Adrenal gland (tissue), 12 donors: ENCODE measurements around the gene CCDC85C. TPM values are rescaled to one million over a fixed set of nuclear protein-coding genes. Genes with fewer than 3 reads are reported as not detected.

Source experiments
- DNase-seq, 7 donors: peaks; one replicate each; pipeline ENCODE4 v3.0.0-alpha.2; 2019 to 2020
- H3K27ac ChIP-seq, 5 donors: fragments of 200-600 bp; sonication (generic) in 4 of 5; 1 replicate in 3 of 5; 2 replicates in 2 of 5; pipeline versions ENCODE4 v1.5.1 to v1.8.0; 2016 to 2020; ENCODE audit warnings: mild to moderate bottlenecking in 1 of 5
- H3K27me3 ChIP-seq: fragments of 200-600 bp; 2 replicates; pipeline ENCODE4 v1.8.0; 2021
- H3K36me3 ChIP-seq, 2 donors: fragments of 200-600 bp; replicated peaks in 1 of 2; 1 replicate in 1 of 2; 2 replicates in 1 of 2; pipeline versions ENCODE4 v1.5.1 to v1.8.0; 2018 to 2022
- H3K4me1 ChIP-seq, 2 donors: fragments of 200-600 bp; replicated peaks in 1 of 2; 1 replicate in 1 of 2; 2 replicates in 1 of 2; pipeline versions ENCODE4 v1.5.1 to v1.8.0; 2018 to 2021
- H3K4me3 ChIP-seq, 4 donors: fragments of 200-600 bp; sonication (generic) in 3 of 4; one replicate each; pipeline ENCODE4 v1.5.1; 2016 to 2018
- H3K9me3 ChIP-seq, 3 donors: fragments of 200-600 bp; sonication (generic) in 1 of 3; replicated peaks in 1 of 3; 1 replicate in 2 of 3; 2 replicates in 1 of 3; pipeline versions ENCODE4 v1.5.1 to v1.8.0; 2016 to 2021
- CTCF ChIP-seq, 6 experiments: fragments of 450-650 bp in 4 of 6; fragments of 200-600 bp in 2 of 6; sonication (generic) in 1 of 6; IDR thresholded peaks; 1 replicate in 5 of 6; 2 replicates in 1 of 6; pipeline versions ENCODE4 v1.5.1 to v1.8.0; 2016 to 2021; ENCODE audit warnings: antibody characterized with exemption in 6 of 6, mild to moderate bottlenecking in 2 of 6, moderate library complexity in 1 of 6
- POLR2A ChIP-seq, 2 donors: fragments of 450-650 bp; IDR thresholded peaks; one replicate each; pipeline ENCODE4 v1.6.1; 2017; ENCODE audit warnings: antibody characterized with exemption in 2 of 2, mild to moderate bottlenecking in 2 of 2, moderate library complexity in 1 of 2
- WGBS, 4 donors: extraction: QIAGEN DNeasy Blood & Tissue Kit in 2 of 4; methylation state at CpG; one replicate each; pipeline versions ENCODE4 v1.1.5 to v1.1.7; 2013 to 2017; 5-methylcytosine and 5-hydroxymethylcytosine counted together
- intact Hi-C, 2 donors: fragments of 100-400 bp; cut with DNase I; formaldehyde crosslinking; loops; one replicate each; pipeline versions ENCODE4 v1.14.1 to v1.15.0; 2022 to 2023
- polyA plus RNA-seq, 3 donors: library from polyadenylated mRNA; stranded (reverse); fragments of 200-250 nt in 2 of 3; fragments of 350-450 nt in 1 of 3; fragmentation: Illumina TruSeq in 1 of 3; extraction: RNeasy Lipid Tissue Mini Kit (QIAGEN cat#74804) in 1 of 3; gene quantifications; one replicate each; pipeline ENCODE4 v1.2.3, GENCODE V29; 2013 to 2014
- total RNA-seq, 9 donors: library from RNA; depleted of rRNA in 4 of 9; stranded (reverse); fragments of >200 nt in 4 of 9; fragments of 120-200 nt in 1 of 9; fragmentation: NEBNext Ultra II Directional in 1 of 9; extraction: Animal tissue kit (Norgen Biotek cat#: 25700) in 1 of 9; gene quantifications; one replicate each; pipeline versions ENCODE4 v1.1.0 to v1.2.4, GENCODE V29; 2013 to 2023
- donor health status: healthy with polysubstance abuse.
- donor health status: Bipolar disorder and iron deficiency.
- donor health status: DM: yes; HTN: yes; CAD: no.
- donor health status: DM: no; HTN: no; CAD: no.
- donor health status: DM: no; HTN: no; CAD: no.
- donor health status: DM: yes; HTN: yes; CAD: no.

Gene CCDC85C
- total and polyA plus RNA-seq, 12 donors, result 4.2 to 59.0 (median 37.9) TPM

GRCh38 chr14:99481745-99482099 lies 122.3 kb downstream of the CCDC85C start:
- intact Hi-C loops, result no loop called here

GRCh38 chr14:99480917-99481744 lies 122.9 kb downstream of the CCDC85C start, which contains the start of gene CCNK:
Gene CCNK, plus strand, starts transcription at chr14:99481409. Its CDS starts 11,269 bp downstream, at chr14:99492678.
- WGBS, 4 donors, result 0 to 4% (median 0%) methylated on average over 5 to 82 of the region's 82 CpGs
- TF ChIP-seq POLR2A (IDR thresholded peaks at IDR 0.05) (peak; percentile 87 to 95), CTCF (IDR thresholded peaks at IDR 0.05) (no peak)
- DNase-seq, result peak; percentile 100
- intact Hi-C loops, result no loop called here
- Histone ChIP-seq H3K27ac (peak within 1 kb of the TSS; percentile 23 to 98 (median 89)), H3K4me1 (peaks cover 22 to 57% of the 10 kb centered on the region in 2 donors), H3K27me3 (no peaks in the 10 kb centered on the region), H3K9me3 (no peaks in the 10 kb centered on the region), H3K4me3 (peak within 1 kb of the TSS; percentile 44 to 91 (median 70)), H3K36me3 (no peaks in the 10 kb centered on the region)

More at GRCh38 chr14:99481745-99482099, 122.3 kb downstream of the CCDC85C start:
- Histone ChIP-seq H3K4me1 (peaks cover 22 to 52% of the 10 kb centered on the region in 2 donors), H3K9me3 (no peaks in the 10 kb centered on the region), H3K27ac (peak overlapping the region; percentile 23 to 98 (median 86)), H3K4me3 (peak overlapping the region; percentile 24 to 85 (median 49)), H3K36me3 (no peaks in the 10 kb centered on the region), H3K27me3 (no peaks in the 10 kb centered on the region)
- 0 to 1% (median 0%) methylated on average over 10 to 17 of the region's 17 CpGs for WGBS, 4 donors
- TF ChIP-seq CTCF (IDR thresholded peaks at IDR 0.05) (peak in 1 of 6 experiments; percentile 10), POLR2A (IDR thresholded peaks at IDR 0.05) (no peak)
- DNase-seq, result peak in 1 of 7 donors; percentile 10

GRCh38 chr14:99479906-99480869 lies 123.8 kb downstream of the CCDC85C start, which contains the start of gene SETD3:
Gene SETD3, minus strand, starts transcription at chr14:99480859. Its CDS starts 15,054 bp downstream, at chr14:99465805.
- Histone ChIP-seq H3K36me3 (no peaks in the 10 kb centered on the region), H3K27me3 (no peaks in the 10 kb centered on the region), H3K9me3 (no peaks in the 10 kb centered on the region), H3K4me3 (peak within 1 kb of the TSS; percentile 64 to 91 (median 70)), H3K27ac (peak within 1 kb of the TSS; percentile 23 to 98 (median 89)), H3K4me1 (peaks cover 22 to 57% of the 10 kb centered on the region in 2 donors)
- TF ChIP-seq CTCF (IDR thresholded peaks at IDR 0.05) (peak in 2 of 6 experiments; percentile 19 to 21), POLR2A (IDR thresholded peaks at IDR 0.05) (peak in 1 of 2 donors; percentile 70)
- intact Hi-C loops, result no loop called here
- 0 to 1% (median 0%) methylated on average over 11 to 122 of the region's 122 CpGs for WGBS, 4 donors
- peak; percentile 62 to 83 (median 72) for DNase-seq
